NCI-H146 treated with DMSO at 0.1 percent for 48 hours (cell line): Measurements from ENCODE around the gene NAPB.

Experiments used
- DNase-seq: peaks from one replicate; lab custom pipeline; 2025; ENCODE audit not compliant: unreplicated experiment; lab: John Stamatoyannopoulos, UW

Gene NAPB

DNA sequence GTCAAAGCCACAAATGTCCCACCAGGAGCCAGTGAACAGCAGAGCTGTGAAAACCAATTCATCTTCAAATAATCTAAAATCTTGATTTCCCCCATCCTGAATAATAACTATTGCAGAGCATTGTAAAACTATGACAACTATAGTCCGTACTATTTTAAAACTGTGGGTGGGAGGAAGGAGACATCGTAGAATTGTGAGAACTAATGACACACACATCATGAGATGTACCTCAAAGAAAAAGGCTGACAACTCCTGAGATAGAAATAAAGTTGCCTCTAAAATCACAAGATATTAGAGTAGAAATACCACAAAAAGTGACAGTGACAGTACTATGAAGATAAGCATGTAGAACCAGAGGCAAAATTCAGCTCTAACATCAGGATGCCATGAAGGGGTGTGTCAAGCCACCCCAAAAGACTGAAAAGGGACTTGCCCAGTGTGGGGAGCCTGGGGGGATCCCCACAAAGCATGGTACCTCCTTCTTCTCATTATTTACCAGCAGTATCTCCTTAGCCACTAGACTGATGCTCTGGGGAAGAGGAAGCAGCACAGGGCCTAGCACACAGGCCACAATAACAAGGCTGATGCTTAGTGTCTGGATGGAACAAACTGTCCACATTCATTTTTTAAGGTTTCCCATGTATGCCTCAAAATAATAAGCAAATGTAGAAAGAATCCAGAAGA, 13.4 kb downstream of the NAPB start:
- DNase-seq, result no peak

DNA sequence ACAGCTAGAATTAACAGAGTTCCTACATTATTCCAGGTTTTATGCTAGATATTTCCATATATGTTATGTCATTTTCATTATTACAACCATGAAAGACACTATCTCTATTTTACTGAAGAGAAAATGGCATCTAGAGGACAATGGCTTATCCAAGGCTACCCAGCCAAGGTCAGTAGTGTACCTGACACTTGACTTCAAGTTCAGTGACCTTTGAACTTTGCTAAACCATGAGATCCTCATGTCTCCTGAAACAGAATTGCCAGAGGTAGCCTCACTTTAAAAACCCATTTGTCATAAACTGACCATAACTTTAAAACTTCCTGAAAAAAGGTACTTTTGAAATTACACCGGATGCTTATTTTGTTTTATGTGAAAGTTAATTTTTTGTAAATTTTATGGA, 14.4 kb downstream of the NAPB start:
- no peak for DNase-seq

DNA sequence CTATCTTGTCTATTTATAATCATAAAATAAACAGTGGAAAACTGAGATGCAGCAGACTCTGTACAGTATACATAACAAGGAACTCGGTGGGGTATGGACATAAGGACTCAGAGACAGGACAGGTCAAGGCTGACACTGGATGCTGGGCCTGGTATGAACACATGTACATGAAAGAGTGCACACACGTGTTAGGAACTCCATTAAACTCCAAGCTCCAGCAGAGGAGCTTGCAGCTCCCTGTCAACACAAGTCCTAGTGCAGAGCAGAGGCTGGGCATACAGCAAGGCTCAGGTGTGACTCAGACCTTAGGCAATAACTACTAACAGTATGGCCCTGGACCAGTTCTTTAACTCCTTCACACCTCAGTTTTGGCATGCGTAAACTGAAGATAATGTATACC, 17.1 kb downstream of the NAPB start:
- no peak for DNase-seq

DNA sequence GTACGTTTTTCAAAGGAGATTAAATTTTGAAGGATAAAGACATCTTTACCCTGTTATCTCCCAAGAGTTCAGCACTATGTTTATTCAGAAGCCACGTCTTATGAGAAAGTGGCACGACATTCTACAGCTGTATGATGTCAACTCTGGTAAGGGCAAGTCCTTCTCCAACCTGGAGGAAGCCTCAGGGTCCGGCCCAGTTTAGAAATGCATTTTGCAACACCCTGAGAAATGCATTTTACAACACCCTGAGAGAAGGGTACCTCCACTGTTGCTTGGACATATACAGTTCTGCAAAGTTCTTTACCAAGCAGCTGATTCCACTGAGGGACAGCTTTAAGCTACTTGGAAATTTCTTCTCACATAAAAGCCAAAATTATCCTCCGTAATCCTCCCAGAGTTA, 17.5 kb downstream of the NAPB start:
- DNase-seq, result no peak

DNA sequence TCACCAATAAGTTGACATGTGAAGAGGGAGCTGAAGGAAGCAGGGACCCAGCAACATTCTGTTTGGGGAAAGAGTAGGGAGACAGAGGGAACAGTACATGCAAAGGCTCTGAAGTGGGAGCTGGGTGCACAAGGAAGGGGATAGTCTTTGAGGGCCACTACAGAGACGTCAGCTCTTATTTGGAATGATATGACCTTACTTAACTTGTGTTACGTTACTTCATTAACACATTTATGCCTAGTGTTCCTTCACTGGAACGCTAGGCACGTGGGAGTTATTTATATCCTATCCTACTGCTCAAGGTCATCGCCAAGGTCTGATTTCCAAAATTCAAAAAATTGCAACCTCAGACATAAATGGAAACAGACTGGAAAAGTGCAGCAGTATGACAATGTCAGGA, 20.2 kb downstream of the NAPB start:
- no peak for DNase-seq

DNA sequence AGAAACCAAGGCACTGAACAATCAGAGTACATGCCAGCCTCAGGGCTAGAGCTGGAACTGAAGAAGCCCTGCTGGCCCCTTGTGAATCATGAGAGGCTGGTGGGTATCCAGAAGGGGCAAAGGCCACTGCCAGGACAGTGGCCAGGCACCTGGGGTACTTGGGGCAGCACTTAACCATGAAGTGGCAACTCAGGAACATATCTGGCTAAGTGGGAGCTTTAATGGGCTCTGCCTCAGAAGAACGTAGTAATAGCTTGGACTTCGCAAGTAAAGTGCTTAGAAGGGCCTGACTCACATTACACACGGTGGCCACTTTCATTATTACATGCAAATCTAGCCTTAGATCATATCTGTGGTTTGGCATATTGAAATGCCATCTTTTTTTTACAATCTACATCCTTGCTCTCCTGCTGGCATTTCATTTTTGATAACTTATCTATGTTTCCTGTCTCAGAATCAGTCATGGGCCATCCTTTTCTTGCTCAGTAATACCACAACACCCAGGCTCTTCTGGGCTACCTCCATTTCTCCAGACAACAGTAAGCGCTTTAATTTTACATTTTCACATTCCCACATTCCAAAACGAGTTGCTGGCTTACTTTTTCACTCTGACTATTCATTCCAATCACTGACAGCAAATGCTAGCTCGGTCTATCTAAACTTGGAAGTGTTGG, 21.6 kb downstream of the NAPB start:
- no peak for DNase-seq

DNA sequence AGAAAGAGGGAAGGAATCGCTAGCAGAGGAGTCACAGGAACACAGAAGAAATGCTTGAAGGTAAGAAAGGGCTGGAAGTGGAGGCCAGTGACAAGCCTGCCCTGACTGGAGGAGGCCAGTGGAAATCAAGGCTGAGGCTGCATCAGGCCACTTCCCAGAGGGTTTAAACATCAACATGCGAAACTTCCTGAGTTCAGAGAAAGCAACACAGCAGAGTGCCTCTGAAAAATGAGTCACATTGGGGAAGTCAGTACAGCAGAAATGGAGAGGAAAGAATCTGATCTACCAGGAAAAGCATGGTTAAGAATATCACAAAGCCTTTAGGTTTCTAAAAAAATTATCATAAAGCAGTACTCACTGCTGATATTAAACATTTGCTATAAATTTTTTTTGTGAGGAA, 23.3 kb downstream of the NAPB start:
- no peak for DNase-seq

GRCh38 chr20:23396950-23397627, 24.2 kb downstream of the NAPB start:
- no peak for DNase-seq

DNA sequence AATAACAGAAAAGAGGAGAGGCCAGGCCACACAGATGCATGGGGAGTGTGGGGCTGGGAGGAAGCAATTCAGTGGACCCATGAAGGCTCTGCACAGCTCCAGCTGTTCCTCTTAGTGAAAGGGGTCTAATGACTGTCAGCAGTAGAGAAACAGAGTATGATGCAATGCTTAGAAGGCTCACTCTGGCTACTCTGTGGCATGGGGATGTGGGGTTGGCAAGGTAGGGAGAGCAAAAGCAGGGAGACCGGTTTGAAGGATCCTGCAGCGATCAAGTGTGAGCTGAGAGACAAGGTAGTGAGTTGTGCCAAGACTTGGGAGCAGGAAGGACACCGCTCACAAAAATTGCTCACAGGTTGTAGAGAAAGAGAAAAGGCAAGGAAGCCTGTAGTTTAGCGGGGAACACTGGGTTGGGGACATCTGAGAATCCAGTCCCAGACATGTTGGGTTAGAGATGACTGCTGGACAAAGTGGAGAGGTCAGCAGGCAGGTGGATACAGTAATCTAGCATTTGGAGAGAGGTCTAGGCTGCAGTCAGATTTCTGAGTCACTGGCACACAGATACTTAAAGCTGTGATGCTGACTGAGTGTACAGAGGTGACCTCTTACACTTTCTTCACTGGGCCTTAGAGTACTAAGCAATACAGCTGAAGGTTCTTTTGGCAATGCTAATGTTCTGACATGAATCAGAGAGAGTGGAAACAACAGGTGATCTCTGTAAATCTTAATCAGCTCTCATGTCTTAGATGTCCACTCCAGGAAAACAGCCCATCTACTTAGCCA, 27.1 kb downstream of the NAPB start:
- no peak for DNase-seq

- no peak for DNase-seq
Observed at GRCh38 chr20:23391707-23392310, 29.5 kb downstream of the NAPB start.

DNA sequence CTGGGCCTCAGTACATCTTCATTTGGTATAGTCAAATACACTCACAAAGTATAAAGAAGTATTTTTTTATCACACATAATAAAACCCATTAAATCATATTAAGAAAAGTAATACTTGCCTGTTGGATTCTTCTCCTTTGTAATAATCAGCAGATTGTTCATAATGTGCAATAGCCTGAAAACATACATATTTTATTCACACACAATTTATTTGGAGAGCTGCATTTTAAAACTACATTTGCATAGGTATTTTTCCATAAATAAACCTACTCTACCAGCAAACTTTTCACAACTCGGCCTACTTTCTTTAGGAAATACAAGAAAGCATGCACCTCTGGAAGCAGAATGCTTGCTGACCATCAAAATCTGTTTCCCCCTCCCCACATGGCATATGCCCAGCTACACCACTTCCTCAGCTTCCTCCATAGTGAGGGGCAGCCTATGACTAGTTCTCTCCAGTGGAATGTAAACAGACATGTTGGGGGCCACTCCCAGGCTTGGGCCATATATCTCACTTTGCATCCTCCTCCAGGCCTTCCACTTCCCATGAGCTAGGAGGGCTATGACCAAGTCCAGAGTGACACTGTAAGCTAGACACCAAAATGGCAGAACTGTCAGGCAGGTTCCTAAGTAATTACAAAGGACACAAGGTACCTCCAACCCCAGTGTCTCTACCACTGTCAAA, 31.1 kb downstream of the NAPB start:
- DNase-seq, result no peak

DNA sequence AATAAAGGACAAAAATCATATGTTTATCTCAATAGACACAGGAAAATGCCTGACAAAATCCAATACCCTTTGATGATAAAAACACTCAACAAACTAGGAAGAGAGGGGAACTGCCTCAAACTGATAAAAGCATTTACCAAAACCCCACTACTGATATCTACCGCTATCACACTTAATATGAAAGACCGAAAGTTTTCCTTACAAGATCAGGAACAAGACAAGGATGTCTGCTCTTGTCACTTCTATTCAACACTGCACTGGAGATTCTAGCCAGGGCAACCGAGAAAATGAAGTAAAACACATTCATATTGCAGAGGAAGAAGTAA, 34.2 kb downstream of the NAPB start:
- no peak for DNase-seq

DNA sequence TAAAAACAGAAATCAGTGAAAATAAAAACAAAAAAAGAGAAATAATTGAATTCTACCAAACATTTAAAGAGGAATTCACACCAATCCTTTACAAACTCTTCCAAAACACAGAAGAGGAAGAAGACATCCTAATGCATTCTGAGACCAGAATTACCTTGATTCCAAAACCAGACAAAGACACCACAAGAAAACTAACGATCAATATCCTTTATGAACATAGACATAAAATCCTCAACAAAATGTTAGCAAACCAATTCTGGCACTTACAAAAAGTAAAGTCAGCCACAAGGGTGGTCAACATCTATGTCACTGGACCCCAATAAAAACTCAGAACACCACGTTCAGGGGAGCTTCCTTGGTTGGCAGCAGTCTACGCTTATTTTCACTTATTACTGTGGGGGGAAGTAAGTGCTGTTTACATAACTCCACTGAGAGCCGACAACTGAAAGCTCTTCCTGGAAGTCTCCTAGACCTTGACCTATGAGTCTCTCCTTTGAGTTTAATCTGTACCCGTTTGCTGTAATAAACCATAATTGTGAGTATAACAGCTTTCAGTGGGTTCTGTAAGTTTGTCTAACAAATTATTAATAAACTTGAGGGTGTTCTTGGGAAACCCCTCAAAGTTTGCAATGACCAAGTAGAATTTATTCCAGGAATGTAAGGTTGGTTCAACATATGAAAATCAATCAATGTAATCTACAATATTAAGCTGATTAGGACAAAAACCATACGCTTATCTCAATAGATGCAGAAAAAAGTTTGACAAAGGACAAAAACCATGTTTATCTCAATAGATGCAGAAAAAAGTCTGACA, 34.8 kb downstream of the NAPB start:
- DNase-seq, result no peak

DNA sequence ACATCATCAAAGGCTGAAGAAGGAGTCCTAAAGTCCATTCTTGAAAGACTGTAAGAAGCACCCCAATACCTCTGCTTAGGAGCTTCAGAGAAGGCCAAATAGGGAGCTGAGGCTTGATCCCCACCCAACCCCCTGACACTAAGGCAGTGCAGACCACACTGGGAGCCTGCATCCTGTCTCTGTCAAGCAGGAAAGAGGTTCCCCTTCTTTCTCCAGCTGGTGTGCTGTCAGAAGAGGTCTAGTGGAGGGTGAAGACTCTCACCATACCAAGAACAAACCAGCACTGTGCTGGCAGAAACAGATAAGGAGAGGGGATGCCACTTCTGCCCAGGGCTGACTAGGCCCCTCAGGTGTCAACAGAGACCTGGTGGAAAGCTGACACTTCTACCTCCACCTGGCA, 39.4 kb downstream of the NAPB start:
- no peak for DNase-seq

- no peak for DNase-seq
Observed at GRCh38 chr20:23379772-23380171, 41.5 kb downstream of the NAPB start.

- no peak for DNase-seq
Observed at GRCh38 chr20:23375827-23376226, 45.5 kb downstream of the NAPB start.

DNA sequence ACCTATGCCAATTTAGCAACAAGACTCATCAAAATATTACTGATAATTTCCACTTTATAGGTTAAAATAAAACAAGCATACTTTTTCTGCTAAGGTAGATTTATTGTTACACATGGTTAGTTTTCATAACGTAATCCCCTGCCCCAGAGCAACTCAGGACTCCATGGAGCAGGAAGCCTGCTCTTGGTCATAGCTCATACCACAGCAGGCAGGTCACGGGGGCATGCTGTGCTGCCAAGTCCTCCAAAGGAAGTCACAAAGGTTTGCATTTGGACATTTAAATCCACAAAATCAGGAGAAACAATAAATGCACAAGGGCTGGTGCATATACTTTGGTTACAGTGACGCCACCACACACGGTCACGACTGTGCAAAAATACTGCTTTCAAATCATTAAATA, 46.8 kb downstream of the NAPB start:
- no peak for DNase-seq

DNA sequence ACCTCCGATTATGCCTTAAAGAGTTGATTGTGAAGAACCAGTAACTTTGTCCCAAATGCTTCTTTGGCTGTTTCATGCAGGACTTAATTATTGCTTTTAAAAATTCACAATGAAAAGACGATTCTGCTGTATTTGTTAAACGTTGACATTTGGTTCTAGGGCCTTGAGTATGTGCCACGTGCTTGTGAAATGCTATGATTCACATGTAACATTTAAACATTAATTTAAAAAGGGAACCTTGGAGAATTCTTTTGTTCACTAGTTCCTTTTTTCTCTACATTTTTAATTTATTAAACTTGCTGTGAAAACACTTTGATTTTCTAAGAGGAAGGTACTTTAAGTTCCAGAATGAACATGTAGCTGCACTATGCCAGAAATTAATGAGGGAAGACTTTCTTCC, 49.8 kb downstream of the NAPB start:
- no peak for DNase-seq

GRCh38 chr20:23370873-23371272, 50.4 kb downstream of the NAPB start:
- no peak for DNase-seq

DNA sequence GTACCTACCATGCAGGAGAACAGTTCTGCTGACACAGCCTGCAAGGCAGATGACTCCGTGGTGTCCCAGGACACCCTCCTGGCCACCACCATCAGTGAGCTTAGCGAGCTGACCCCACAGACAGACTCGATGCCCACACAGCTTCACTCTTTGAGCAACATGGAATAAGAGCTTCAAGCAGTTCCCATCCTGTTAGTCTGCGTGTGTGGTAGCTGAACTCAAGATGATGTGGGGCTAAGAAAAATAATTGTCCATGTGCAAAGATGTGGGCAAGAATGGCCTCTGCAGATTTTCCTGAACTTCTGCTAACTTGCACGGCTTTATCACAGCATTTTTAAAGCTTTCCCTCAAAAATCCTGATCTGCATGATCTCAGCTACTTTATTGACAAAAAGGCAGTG, 51.0 kb downstream of the NAPB start:
- no peak for DNase-seq
